SK-N-SH (cell line): Measurements from ENCODE around the gene RIMS4. TPM values are rescaled to one million over a fixed set of nuclear protein-coding genes. Genes with fewer than 3 reads are reported as not detected.

ENCODE experiments used
- CTCF ChIA-PET: fragments of 300-600, 350-600 bp; formaldehyde crosslinking; extraction: SDS; loops from one replicate; lab custom pipeline; 2021; lab: Yijun Ruan, JAX
- POLR2A ChIA-PET: fragments of 350-600 bp; sonication (Branson Sonifier 250); formaldehyde crosslinking; extraction: SDS; loops from one replicate; lab custom pipeline; 2020; ENCODE audit warnings: antibody characterized with exemption, inconsistent platforms; lab: Yijun Ruan, JAX
- DNase-seq: peaks from one replicate; pipeline ENCODE4 v3.0.0; 2012
- H2AFZ ChIP-seq: fragments of 200-600 bp; sonication (generic); 2 replicates; pipeline ENCODE4 v1.8.1; 2016; ENCODE audit warnings: antibody characterized with exemption, mild to moderate bottlenecking, low read depth
- H3F3A ChIP-seq: fragments of 200-600 bp; sonication (generic); replicated peaks from 2 replicates; pipeline ENCODE3; 2016; ENCODE audit warnings: antibody characterized with exemption, mild to moderate bottlenecking; ENCODE audit not compliant: insufficient read depth
- H3K27ac ChIP-seq, 2 experiments: fragments of 200-500 bp in 1 of 2; fragments of 200-600 bp in 1 of 2; sonication (Bioruptor generic) in 1 of 2; sonication (generic), shearing (Covaris generic) in 1 of 2; 2 replicates each; pipeline versions ENCODE4 v1.5.1 to v1.6.1; 2014 to 2016; ENCODE audit warnings: low read depth in 2 of 2, inconsistent platforms in 1 of 2, low read length in 1 of 2, mild to moderate bottlenecking in 1 of 2, mixed read lengths in 1 of 2
- H3K27me3 ChIP-seq: fragments of 200-600 bp; sonication (generic), shearing (Covaris generic); 2 replicates; pipeline ENCODE4 v1.6.1; 2016; ENCODE audit warnings: mixed run types; ENCODE audit not compliant: insufficient read depth
- H3K36me3 ChIP-seq, 2 experiments: fragments of 200-500 bp in 1 of 2; fragments of 200-600 bp in 1 of 2; sonication (Bioruptor generic) in 1 of 2; sonication (generic) in 1 of 2; replicated peaks in 1 of 2; 2 replicates each; pipeline versions ENCODE3 to v1.5.1; 2014 to 2016; ENCODE audit warnings: low read length in 1 of 2, mild to moderate bottlenecking in 1 of 2; ENCODE audit not compliant: insufficient read depth in 2 of 2, control insufficient read depth in 1 of 2
- H3K4me1 ChIP-seq, 2 experiments: fragments of 200-500 bp in 1 of 2; fragments of 200-600 bp in 1 of 2; sonication (Bioruptor generic) in 1 of 2; sonication (generic), shearing (Covaris generic) in 1 of 2; 2 replicates each; pipeline versions ENCODE4 v1.5.1 to v1.6.1; 2014 to 2016; ENCODE audit warnings: low read depth in 1 of 2, low read length in 1 of 2, mixed run types in 1 of 2; ENCODE audit not compliant: insufficient read depth in 2 of 2, control insufficient read depth in 1 of 2
- H3K4me2 ChIP-seq: fragments of 200-600 bp; sonication (generic), shearing (Covaris generic); 2 replicates; pipeline ENCODE4 v1.6.1; 2017; ENCODE audit warnings: mixed run types
- H3K4me3 ChIP-seq, 2 experiments: fragments of 200-500 bp in 1 of 2; fragments of 200-600 bp in 1 of 2; sonication (Bioruptor generic) in 1 of 2; sonication (generic), shearing (Covaris generic) in 1 of 2; 2 replicates each; pipeline versions ENCODE4 v1.5.1 to v1.8.1; 2014 to 2016; ENCODE audit warnings: low read depth in 2 of 2, inconsistent platforms in 1 of 2, low read length in 1 of 2, mild to moderate bottlenecking in 1 of 2, mixed read lengths in 1 of 2, moderate library complexity in 1 of 2
- H3K79me2 ChIP-seq: fragments of 200-600 bp; sonication (generic); 2 replicates; pipeline ENCODE4 v1.8.1; 2017; ENCODE audit warnings: mild to moderate bottlenecking; ENCODE audit not compliant: insufficient read depth
- H3K9ac ChIP-seq: fragments of 200-600 bp; sonication (generic); 2 replicates; pipeline ENCODE4 v1.6.1; 2017; ENCODE audit warnings: mixed run types
- H3K9me2 ChIP-seq: fragments of 200-600 bp; sonication (generic); 2 replicates; pipeline ENCODE4 v1.6.1; 2017; ENCODE audit warnings: mixed run types
- H3K9me3 ChIP-seq: fragments of 200-600 bp; sonication (generic); 2 replicates; pipeline ENCODE4 v1.6.1; 2017; ENCODE audit warnings: mixed run types, mild to moderate bottlenecking, moderate library complexity
- H4K20me1 ChIP-seq: fragments of 200-600 bp; sonication (generic); 2 replicates; pipeline ENCODE4 v1.6.1; 2017; ENCODE audit warnings: mild to moderate bottlenecking, mixed run types; ENCODE audit not compliant: insufficient read depth
- CHD2 ChIP-seq: fragments of 150-350 bp; IDR thresholded peaks from 2 replicates; pipeline ENCODE4 v1.6.1; 2018; ENCODE audit warnings: low read length; ENCODE audit not compliant: partially characterized antibody
- EP300 ChIP-seq, 2 experiments: IDR thresholded peaks; 2 replicates each; pipeline versions ENCODE4 v1.4.0 to v1.6.1; 2012; ENCODE audit warnings: borderline replicate concordance in 1 of 2, low read depth in 1 of 2, low read length in 1 of 2
- EZH2phosphoT487 ChIP-seq: fragments of 200-600 bp; sonication (generic); IDR thresholded peaks from 2 replicates; pipeline ENCODE4 v1.6.1; 2017; ENCODE audit warnings: low read depth, mixed run types, mild to moderate bottlenecking, antibody characterized with exemption, moderate library complexity, borderline replicate concordance
- FOSL2 ChIP-seq: IDR thresholded peaks from 2 replicates; pipeline ENCODE4 v1.4.0; 2012; ENCODE audit warnings: low read depth, mild to moderate bottlenecking, moderate library complexity, borderline replicate concordance
- GABPA ChIP-seq: IDR thresholded peaks from 2 replicates; pipeline ENCODE4 v1.4.0; 2012; ENCODE audit warnings: low read depth, mild to moderate bottlenecking
- GATA2 ChIP-seq: sonication (generic); formaldehyde crosslinking; IDR thresholded peaks from 2 replicates; pipeline ENCODE4 v1.5.0; 2020; ENCODE audit warnings: mild to moderate bottlenecking, missing genetic modification reagents
- NFIC ChIP-seq: IDR thresholded peaks from 2 replicates; pipeline ENCODE4 v1.4.0; 2012; ENCODE audit warnings: borderline replicate concordance
- PBX3 ChIP-seq: IDR thresholded peaks from 2 replicates; pipeline ENCODE4; 2012
- POLR2AphosphoS5 ChIP-seq: IDR thresholded peaks from 2 replicates; pipeline ENCODE4 v1.6.1; 2012; ENCODE audit warnings: low read depth, low read length
- RCOR1 ChIP-seq: fragments of 150-350 bp; IDR thresholded peaks from 2 replicates; pipeline ENCODE4 v1.6.1; 2017; ENCODE audit warnings: antibody characterized with exemption, low read length
- REST ChIP-seq: IDR thresholded peaks from 2 replicates; pipeline ENCODE4 v1.6.1; 2012; ENCODE audit warnings: mild to moderate bottlenecking, low read depth, low read length, moderate library complexity
- RFX5 ChIP-seq: IDR thresholded peaks from 2 replicates; pipeline ENCODE4 v1.6.1; 2012; ENCODE audit warnings: mild to moderate bottlenecking, improper control_type of control experiment, low read length
- SIN3A ChIP-seq: IDR thresholded peaks from 2 replicates; pipeline ENCODE4 v1.6.1; 2012; ENCODE audit warnings: low read depth, mild to moderate bottlenecking, low read length, moderate library complexity, borderline replicate concordance
- SMC3 ChIP-seq: IDR thresholded peaks from 2 replicates; pipeline ENCODE4 v1.6.1; 2012; ENCODE audit warnings: low read depth, low read length, improper control_type of control experiment
- TAF1 ChIP-seq: IDR thresholded peaks from 2 replicates; pipeline ENCODE4 v1.6.1; 2012; ENCODE audit warnings: low read depth, mild to moderate bottlenecking, low read length, moderate library complexity, borderline replicate concordance
- TCF12 ChIP-seq: IDR thresholded peaks from 2 replicates; pipeline ENCODE4 v1.4.0; 2012
- YY1 ChIP-seq: IDR thresholded peaks from 2 replicates; pipeline ENCODE4 v1.4.0; 2012; ENCODE audit warnings: low read depth, mild to moderate bottlenecking
- ZBTB33 ChIP-seq: IDR thresholded peaks from 2 replicates; pipeline ENCODE4 v1.4.0; 2012; ENCODE audit warnings: low read depth, borderline replicate concordance
- WGBS: methylation state at CpG from one replicate; pipeline ENCODE4 v1.1.6; 2017; ENCODE audit warnings: low lambda C conversion rate; 5-methylcytosine and 5-hydroxymethylcytosine counted together
- polyA plus RNA-seq, 3 experiments: library from polyadenylated mRNA; depleted of rRNA; stranded (reverse); fragments of >200 nt; gene quantifications; 2 replicates each; pipeline ENCODE4 v1.2.3, GENCODE V29; 2012

RIMS4 gene
- polyA plus RNA-seq, 1 of the 3 experiments (the other 2 are of a cell fraction), result 0.13 TPM

- Histone ChIP-seq H4K20me1 (no peaks in the 10 kb centered on the region), H3K27me3 (peaks cover 11% of the 10 kb centered on the region; the same call in 1 of the 2 replicates), H3K36me3 (no peaks in the 10 kb centered on the region), H3K9me3 (no peaks in the 10 kb centered on the region), H2AFZ (no peak overlapping the region), H3K4me3 (no peak overlapping the region), H3K9ac (no peak overlapping the region), H3K27ac (no peak overlapping the region), H3K79me2 (no peaks in the 10 kb centered on the region), H3K4me1 (peaks cover 0 to 40% of the 10 kb centered on the region in 2 experiments; a peak in 2 of 4 replicates), H3K9me2 (no peaks in the 10 kb centered on the region), H3F3A (no peaks in the 10 kb centered on the region), H3K4me2 (no peak overlapping the region)
- ChIA-PET POLR2A (no interaction called here), CTCF (interaction anchor here (1.3 to 12.2 kb wide), 4 partner anchors 9 to 110 kb away, joined by 4 to 110 read pairs (median 6); partner anchors contain the start of gene KCNK15)
- 76% methylated on average over 5 of the region's 5 CpGs for WGBS
- TF ChIP-seq REST, result no peak
- no peak for TF ChIP-seq RCOR1
- no peak for TF ChIP-seq CHD2
- no peak for TF ChIP-seq TCF12
- no peak for TF ChIP-seq PBX3
- TF ChIP-seq YY1, result no peak
- TF ChIP-seq GABPA, result no peak
- no peak for TF ChIP-seq SMC3
- no peak for TF ChIP-seq EZH2phosphoT487
- no peak for TF ChIP-seq TAF1
- TF ChIP-seq EP300 (IDR thresholded peaks at IDR 0.05; ENCODE audit: borderline replicate concordance in 1 of 2, low read depth in 1 of 2, low read length in 1 of 2), result no peak
- DNase-seq, result no peak
Measured at GRCh38 chr20:44756956-44757355, 53.4 kb downstream of the RIMS4 start.

GRCh38 chr20:44756011-44756688 is 54.2 kb downstream of the RIMS4 start:
- Histone ChIP-seq H3K4me3 (no peak overlapping the region), H4K20me1 (no peaks in the 10 kb centered on the region), H3K36me3 (no peaks in the 10 kb centered on the region), H3K9me3 (no peaks in the 10 kb centered on the region), H3K79me2 (no peaks in the 10 kb centered on the region), H3K27ac (no peak overlapping the region), H3K9me2 (no peaks in the 10 kb centered on the region), H2AFZ (no peak overlapping the region), H3K9ac (no peak overlapping the region), H3F3A (no peaks in the 10 kb centered on the region), H3K27me3 (peaks cover 11% of the 10 kb centered on the region; the same call in 1 of the 2 replicates), H3K4me1 (peaks cover 0 to 32% of the 10 kb centered on the region in 2 experiments; a peak in 2 of 4 replicates), H3K4me2 (no peak overlapping the region)
- CTCF ChIA-PET, result interaction anchor here (1.2 to 1.3 kb wide), 2 partner anchors 8 to 111 kb away, joined by 6 read pairs; no protein-coding TSS in a partner anchor
- WGBS, result 63% methylated on average over 11 of the region's 18 CpGs
- POLR2A ChIA-PET, result no interaction called here
- no peak for DNase-seq
- no peak for TF ChIP-seq GATA2
- no peak for TF ChIP-seq NFIC
- no peak for TF ChIP-seq YY1
- no peak for TF ChIP-seq PBX3
- no peak for TF ChIP-seq ZBTB33
- TF ChIP-seq POLR2AphosphoS5, result no peak
- TF ChIP-seq FOSL2, result no peak
- TF ChIP-seq RFX5, result no peak
- TF ChIP-seq SIN3A, result no peak
